Hindlimb muscle (tissue), 1 donor: ENCODE results near the gene GINS2. TPM values are rescaled to one million over a fixed set of nuclear protein-coding genes. Genes with fewer than 3 reads are reported as not detected.

ENCODE experiments used
- DNase-seq: peaks from one replicate; pipeline ENCODE4 v3.0.0-alpha.2; 2013
- polyA plus RNA-seq: library from polyadenylated mRNA; unstranded; fragments of 120-200 nt; gene quantifications from one replicate; pipeline ENCODE4 v1.2.1, GENCODE V29; 2013; ENCODE audit not compliant: insufficient read length

Gene GINS2
- polyA plus RNA-seq, 1 donor = 6.5 TPM

GRCh38 chr16:85689285-85689949, 663 bp upstream of the GINS2 start:
- no peak for DNase-seq

- DNase-seq = no peak
Observed at GRCh38 chr16:85687651-85688471, 893 bp downstream of the GINS2 start.

- no peak for DNase-seq
Observed at GRCh38 chr16:85686912-85687591, 1.7 kb downstream of the GINS2 start.

- DNase-seq = no peak
Observed at GRCh38 chr16:85685251-85685650, 3.5 kb downstream of the GINS2 start.

DNA sequence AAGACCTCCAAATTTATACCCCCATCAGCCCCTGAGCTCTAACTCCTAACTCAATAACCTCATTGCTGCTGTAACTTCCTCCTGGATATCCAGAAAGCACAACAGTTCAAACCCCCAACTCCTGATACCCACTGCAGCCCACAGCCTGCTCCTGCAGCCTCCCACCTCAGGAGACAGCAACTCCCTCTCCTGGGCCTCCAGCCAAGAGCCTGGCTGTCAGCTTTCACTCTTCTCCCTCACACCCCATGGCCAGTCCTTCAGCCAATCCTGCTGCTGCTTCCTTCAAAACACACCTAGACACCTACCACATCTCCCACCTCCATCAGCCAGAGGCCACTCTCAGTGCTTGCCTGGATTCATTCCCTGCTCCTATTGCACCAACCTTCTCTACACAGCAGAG, 5.4 kb downstream of the GINS2 start:
- DNase-seq = no peak

DNA sequence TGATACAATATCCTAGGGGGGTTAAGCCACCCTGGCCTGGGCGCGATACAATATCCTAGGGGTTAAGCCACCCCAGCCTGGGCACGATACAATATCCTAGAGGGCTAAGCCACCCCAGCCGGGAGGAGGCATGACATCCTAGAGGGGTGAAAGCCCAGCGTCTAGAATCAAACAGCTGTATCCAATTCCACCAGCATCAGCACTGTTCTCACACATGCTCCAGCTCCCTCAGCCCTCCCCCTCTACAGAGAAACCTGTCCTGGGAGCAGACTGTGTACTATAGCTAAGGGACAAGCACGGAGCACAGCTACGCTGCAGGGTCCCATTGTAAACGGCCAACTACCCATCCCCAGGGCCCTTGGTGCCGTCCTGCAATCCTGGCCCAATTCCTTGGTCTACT, 6.2 kb downstream of the GINS2 start:
- DNase-seq = no peak

DNA sequence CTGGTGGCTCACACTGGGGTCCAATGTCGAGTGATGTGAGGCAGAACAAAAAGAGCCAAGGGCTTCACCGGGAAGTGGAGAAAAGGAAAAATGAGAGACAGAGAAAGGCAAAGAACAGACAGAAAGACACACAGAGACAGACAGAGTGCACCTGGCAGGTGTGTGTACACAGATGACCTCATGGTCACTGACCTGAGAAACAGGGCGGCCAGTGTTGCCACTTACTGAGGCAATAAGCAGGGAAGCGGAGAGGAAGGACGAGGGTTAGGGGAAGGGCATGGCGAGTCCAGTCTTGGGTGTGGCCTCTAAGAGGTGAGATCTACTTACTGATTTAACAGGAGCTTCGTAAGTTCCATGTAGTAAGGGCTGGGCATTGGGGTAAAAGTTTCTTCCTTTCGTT, 7.5 kb downstream of the GINS2 start:
- no peak for DNase-seq

DNA sequence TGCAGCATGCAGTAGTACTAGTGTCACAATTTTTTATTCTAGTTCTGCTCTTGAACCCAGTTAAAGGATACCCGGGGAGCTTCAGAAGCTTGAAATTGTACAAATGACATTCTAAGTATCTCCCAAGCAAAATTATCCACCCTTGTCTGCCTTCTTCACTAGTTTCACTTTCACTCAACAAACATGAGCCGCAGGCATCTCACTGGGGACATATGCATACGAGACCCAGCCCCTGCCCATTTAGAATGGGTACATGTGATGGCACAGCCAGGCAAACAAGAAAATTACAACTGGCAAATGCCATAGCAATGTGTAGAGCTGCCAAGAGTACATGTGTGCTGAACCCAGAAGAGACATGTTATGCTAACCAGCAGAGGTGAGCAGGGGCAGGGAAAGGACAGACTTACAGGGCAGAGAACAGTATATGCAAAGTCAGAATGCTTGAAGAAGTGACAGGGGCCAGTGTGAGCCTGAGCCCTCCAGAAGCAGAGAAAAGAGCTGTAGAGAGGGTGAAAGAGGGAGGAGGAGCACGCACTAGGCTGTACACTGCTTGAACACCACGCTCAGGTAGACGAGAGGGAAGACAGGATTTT, 8.3 kb downstream of the GINS2 start:
- no peak for DNase-seq

GRCh38 chr16:85679870-85680269, 8.9 kb downstream of the GINS2 start:
- DNase-seq = no peak

- no peak for DNase-seq
Observed at GRCh38 chr16:85678821-85679220, 9.9 kb downstream of the GINS2 start.

- no peak for DNase-seq
Observed at GRCh38 chr16:85678016-85678415, 10.7 kb downstream of the GINS2 start.

DNA sequence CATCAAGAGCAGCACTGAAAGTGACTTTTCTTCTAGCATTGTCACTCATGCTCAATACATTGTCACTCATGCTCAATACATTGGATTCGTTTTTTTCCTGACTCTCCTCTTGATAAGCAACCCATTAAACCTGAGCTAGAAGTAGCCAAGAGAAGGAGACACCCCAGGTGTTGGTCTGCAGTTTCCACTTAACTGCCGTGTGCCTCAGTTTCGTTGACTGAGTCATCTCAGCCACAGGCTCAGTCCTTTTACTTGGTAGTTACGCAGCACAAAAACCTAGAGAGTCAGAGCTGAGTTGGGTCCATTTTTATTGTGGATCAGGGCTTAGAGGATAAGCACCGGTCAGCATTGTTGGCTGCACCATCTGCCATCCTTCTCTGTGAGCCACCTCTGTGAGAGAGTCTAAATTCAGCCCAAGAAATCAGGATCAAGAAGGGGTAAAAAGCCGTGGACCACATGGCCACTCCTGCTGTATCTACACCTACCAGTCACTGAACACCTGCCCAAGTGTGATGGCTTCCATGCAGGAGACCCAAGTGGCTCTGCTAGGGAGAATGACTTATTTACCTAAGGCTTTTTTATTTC, 11.3 kb downstream of the GINS2 start:
- DNase-seq = no peak

GRCh38 chr16:85676466-85676865, 12.3 kb downstream of the GINS2 start:
- no peak for DNase-seq

DNA sequence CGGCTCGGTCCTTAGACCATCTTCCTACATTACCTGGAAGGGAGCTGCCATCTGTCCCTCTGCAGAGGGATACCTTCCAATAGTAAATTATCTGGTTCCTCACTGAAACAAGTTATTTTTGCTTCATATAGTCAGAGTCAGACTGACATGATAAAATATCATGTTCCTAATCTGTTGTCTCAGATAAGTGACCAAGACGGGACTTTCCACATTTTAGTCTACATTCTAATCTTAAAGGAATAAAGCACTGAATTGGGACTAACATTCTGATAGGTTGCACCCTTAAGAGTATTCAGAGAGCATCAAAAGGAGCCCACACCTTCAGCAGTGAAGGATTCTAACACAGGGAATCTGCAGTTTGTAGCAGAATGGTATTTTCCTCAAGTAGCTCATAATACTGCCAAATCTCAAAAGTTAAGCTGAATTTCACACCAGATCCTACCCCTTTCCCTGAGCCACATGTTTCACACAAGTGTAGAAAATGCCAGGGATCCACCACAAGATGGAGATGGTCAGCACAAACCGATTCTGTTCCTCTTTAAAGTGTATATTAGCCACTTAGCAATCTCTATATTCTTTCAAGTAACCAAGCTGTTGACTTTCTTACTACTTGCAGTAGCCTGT, 13.4 kb downstream of the GINS2 start:
- no peak for DNase-seq

DNA sequence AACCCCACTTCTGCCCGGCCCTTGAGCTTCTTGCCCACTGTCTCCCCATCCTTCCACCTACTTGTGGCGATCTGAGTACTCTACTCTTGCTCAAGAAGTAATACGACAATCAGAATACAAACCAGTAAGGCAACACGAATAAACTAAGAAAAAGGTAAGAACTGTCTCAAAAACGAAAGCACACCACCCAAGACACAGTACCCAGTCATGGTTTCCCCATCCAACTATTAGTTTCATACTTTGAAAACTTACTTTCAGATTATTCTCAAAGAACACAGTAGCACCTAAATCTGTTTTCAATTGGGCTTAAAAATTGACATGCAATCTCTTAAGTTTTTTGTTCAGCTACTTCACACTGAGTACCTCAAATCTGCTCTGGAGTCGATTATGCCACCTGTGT, 13.9 kb downstream of the GINS2 start:
- no peak for DNase-seq

DNA sequence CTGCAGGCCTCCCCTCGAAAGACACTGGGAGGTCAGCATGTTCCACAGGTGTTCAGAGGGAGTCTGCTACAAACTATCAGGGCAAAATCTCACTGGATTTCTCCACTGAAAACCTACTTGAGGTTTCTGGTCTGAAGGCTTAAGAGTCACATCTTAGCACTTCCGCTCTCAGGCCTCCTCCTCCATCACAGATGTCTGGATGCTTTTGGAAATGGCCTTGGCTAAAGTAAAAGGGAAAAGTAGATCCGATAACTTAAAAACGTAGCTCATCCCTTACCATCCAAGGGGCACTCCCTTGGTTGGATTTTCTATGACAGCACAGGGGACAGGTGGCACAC, 14.4 kb downstream of the GINS2 start:
- no peak for DNase-seq

GRCh38 chr16:85673529-85674417, 15.0 kb downstream of the GINS2 start:
- no peak for DNase-seq

DNA sequence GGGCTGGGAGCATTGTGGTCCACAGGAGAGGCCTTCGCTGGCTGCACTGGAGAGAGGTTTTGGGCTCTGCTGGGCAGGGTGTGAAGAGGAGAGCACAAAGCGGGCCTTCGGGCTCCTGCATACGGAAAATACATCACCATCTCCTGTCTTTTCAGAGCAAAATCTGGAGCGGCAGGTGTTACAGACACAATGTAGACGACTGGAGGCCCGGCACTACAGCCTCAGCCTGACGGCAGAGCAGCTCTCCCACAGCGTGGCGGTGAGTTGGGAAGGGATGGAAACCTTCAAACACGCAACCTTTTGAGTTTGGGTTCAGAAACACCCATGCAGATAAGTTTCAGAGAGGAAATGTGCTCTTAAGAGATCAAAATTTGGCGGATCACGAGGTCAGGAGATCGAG, 17.9 kb downstream of the GINS2 start:
- DNase-seq = no peak

DNA sequence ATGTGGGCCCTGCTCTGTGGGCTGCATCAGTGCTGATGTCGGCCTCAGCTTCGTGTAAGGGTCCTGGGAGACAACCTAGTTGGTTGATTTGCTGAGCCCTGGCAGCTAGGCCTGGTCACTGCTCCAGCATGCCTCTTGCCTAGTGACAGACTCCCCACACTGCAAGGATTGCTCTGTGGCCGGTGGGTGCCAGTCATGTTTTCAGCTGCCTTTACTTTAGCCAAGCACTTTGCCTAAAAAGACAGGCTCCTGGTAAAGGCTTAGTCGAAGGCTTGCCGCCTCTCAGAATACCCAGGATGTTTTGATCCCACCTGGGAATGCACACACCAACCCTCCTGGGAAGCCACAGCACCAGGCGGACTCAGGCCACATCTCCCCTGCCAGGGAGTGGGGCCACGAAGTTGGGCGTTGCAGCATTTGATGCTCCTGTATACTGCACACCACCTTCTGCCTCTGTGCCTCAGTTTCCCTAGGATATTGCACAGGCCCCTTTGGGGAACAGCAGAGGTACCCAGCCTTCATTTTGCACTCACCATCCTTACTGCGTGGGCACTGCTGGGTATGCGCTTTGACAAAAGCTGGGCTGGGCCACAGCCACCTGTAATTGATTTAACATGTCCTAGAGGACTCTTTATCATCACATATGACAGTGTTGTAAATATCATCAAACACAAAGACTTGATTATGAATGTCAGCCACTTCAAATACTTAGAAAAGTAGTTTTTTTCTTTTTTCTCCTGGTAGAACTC, 19.9 kb downstream of the GINS2 start:
- DNase-seq = no peak

DNA sequence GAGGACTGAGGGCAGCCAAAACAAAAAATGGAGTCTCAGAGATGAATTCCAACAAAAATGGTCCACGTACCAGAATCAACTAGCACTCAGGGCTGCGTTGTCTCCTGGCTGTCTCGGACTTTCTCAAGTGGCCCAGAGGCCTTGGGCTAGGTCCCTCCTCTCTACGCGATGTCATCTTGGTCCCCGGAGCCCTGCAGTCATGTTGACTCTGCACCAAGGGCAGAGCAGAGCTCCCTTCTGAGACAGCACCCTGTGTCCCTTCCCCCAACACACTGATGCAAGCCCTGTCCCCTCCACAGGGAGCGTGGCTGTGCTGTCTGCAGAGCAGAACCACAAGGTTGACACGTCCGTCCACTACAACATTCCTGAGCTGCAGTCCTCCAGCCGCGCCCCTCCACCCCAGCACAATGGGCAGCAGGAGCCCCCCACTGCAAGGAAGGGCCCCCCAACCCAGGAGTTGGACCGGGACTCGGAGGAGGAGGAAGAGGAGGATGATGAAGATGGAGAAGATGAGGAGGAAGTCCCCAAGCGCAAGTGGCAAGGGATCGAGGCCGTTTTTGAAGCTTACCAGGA, 20.8 kb downstream of the GINS2 start:
- DNase-seq = no peak
